Tibial artery (tissue), 4 donors: ENCODE data around the gene NHERF2.

Source experiments
- DNase-seq, 2 donors: peaks; one replicate each; pipeline ENCODE4 v3.0.0-alpha.2; 2019
- H3K27ac ChIP-seq, 2 donors: fragments of 200-600 bp; sonication (generic) in 1 of 2; 1 replicate in 1 of 2; 2 replicates in 1 of 2; pipeline ENCODE4 v1.5.1; 2018 to 2019; ENCODE audit warnings: mild to moderate bottlenecking in 1 of 2
- H3K27me3 ChIP-seq, 2 donors: fragments of 200-600 bp; sonication (generic) in 1 of 2; one replicate each; pipeline versions ENCODE4 v1.5.1 to v1.6.0; 2016 to 2019
- H3K36me3 ChIP-seq, 3 donors: fragments of 200-600 bp; sonication (generic) in 2 of 3; one replicate each; pipeline ENCODE4 v1.5.1; 2016 to 2019; ENCODE audit warnings: mild to moderate bottlenecking in 2 of 3
- H3K4me1 ChIP-seq, 4 donors: fragments of 200-600 bp; sonication (generic) in 2 of 4; 1 replicate in 3 of 4; 2 replicates in 1 of 4; pipeline ENCODE4 v1.5.1; 2016 to 2019
- H3K4me3 ChIP-seq, 2 donors: fragments of 200-600 bp; sonication (generic) in 1 of 2; 1 replicate in 1 of 2; 2 replicates in 1 of 2; pipeline ENCODE4 v1.5.1; 2018 to 2019; ENCODE audit warnings: mild to moderate bottlenecking in 2 of 2
- H3K9me3 ChIP-seq, 3 donors: fragments of 200-600 bp; sonication (generic) in 1 of 3; one replicate each; pipeline ENCODE4 v1.5.1; 2016 to 2019
- intact Hi-C: fragments of 100-400 bp; cut with DNase I; formaldehyde crosslinking; loops from one replicate; pipeline ENCODE4 v1.15.0; 2023; ENCODE audit warnings: low total_unique reads
- TF ChIP-seq, protein P1 (sequence below), 2 experiments: fragments of 200-600 bp in 1 of 2; fragments of 450-650 bp in 1 of 2; IDR thresholded peaks; one replicate each; pipeline ENCODE4 v1.5.1; 2017 to 2019; ENCODE audit warnings: antibody characterized with exemption in 2 of 2, mild to moderate bottlenecking in 1 of 2, moderate library complexity in 1 of 2

The NHERF2 gene

DNA sequence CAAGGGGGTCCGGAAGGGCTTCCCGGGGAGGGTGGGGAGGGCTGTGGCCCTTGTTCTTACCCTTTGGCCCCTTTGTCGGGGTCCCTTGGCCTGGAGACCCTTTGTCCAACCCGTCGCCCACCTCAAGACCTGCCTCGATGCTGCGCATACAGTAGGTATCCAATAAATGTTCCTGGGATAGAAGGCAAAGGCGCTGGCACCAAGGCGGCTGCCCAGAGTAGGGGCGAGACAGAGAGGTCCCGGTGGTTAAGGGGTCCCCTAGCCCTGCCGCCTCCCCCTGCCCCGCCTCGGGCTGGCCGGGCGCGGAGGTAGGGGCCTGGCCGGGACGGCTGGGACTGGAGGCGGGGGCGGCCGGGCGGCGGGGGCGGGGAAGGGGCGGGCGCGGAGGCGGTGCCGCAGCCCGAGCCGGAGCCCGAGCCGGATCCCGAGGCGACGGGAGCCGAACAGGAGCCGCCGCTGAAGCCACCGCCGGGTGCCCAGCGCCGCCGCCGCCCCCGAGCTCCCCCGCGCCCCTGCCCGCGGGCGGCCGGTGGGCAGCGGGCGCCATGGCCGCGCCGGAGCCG is at the start of gene NHERF2:
TSS of gene NHERF2 (plus strand) at position 442 of the 563 bp plus-strand sequence. CDS start at position 546, 104 bp downstream.
- H3K36me3 ChIP-seq: peaks cover 0 to 13% (median 0%) of the 10 kb centered on the region in 3 donors
- TF ChIP-seq, protein P1, sequence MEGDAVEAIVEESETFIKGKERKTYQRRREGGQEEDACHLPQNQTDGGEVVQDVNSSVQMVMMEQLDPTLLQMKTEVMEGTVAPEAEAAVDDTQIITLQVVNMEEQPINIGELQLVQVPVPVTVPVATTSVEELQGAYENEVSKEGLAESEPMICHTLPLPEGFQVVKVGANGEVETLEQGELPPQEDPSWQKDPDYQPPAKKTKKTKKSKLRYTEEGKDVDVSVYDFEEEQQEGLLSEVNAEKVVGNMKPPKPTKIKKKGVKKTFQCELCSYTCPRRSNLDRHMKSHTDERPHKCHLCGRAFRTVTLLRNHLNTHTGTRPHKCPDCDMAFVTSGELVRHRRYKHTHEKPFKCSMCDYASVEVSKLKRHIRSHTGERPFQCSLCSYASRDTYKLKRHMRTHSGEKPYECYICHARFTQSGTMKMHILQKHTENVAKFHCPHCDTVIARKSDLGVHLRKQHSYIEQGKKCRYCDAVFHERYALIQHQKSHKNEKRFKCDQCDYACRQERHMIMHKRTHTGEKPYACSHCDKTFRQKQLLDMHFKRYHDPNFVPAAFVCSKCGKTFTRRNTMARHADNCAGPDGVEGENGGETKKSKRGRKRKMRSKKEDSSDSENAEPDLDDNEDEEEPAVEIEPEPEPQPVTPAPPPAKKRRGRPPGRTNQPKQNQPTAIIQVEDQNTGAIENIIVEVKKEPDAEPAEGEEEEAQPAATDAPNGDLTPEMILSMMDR (IDR thresholded peaks at IDR 0.05): no peak
- no peaks in the 10 kb centered on the region for H3K9me3 ChIP-seq
- peaks cover 0 to 8% of the 10 kb centered on the region in 2 donors for H3K27me3 ChIP-seq
- intact Hi-C loops: no loop called here
- peak within 1 kb of the TSS; percentile 77 to 98 for H3K27ac ChIP-seq
- peaks cover 0 to 77% (median 51%) of the 10 kb centered on the region in 4 donors for H3K4me1 ChIP-seq
- H3K4me3 ChIP-seq: peak within 1 kb of the TSS; percentile 62 to 72
- DNase-seq: no peak

DNA sequence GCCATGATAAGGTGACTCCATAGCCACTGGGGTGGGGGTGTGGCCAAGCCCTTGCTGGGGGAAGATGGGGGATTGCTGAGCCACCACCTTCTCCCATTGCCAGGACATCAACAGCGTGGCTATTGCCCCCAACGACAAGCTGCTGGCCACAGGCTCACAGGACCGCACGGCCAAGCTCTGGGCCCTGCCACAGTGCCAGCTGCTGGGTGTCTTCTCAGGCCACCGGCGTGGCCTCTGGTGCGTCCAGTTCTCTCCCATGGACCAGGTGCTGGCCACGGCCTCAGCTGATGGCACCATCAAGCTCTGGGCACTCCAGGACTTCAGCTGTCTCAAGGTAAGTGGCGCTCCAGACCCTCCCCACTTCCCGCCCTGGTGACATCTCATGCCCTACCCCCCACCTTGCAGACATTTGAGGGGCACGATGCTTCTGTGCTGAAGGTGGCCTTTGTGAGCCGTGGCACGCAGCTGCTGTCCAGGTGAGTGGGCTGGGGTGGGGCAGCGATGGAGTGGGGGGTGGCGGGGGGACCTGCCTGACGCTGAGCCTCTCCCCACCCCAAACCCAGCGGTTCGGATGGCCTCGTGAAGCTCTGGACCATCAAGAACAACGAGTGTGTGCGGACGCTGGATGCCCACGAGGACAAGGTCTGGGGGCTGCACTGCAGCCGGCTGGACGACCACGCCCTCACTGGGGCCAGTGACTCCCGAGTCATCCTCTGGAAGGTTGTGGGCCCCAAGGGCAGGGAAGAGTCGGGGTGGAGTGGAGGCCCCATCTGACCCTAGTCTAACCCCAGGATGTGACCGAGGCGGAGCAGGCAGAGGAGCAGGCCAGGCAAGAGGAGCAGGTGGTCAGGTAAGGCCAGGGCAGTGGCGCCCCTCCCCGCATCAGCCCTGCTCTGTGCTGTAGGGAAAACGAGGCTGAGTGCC is 49.5 kb upstream of the NHERF2 start:
- Histone ChIP-seq H3K4me1 (peaks cover 0 to 47% (median 27%) of the 10 kb centered on the region in 4 donors), H3K36me3 (peaks cover 50 to 55% (median 52%) of the 10 kb centered on the region in 3 donors), H3K9me3 (no peaks in the 10 kb centered on the region), H3K4me3 (no peak overlapping the region), H3K27me3 (peaks cover 0 to 85% of the 10 kb centered on the region in 2 donors), H3K27ac (no peak overlapping the region)
- TF ChIP-seq, protein P1 (IDR thresholded peaks at IDR 0.05): no peak
- intact Hi-C loops: no loop called here
- no peak for DNase-seq

DNA sequence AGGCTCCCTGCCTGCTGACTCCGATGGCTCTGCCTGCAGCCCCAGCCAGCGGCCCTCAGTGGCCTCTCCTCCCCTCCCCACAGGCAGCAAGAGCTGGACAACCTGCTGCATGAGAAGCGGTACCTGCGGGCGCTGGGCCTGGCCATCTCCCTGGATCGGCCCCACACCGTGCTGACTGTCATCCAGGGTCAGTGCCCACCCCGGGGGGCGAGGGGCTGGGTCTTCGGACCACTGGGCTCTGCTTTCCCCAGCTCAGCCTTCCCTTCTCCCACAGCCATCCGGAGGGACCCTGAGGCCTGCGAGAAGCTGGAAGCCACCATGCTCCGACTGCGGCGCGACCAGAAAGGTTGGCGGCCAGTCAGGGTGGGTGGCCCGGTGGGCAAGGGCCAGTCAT is 48.8 kb upstream of the NHERF2 start:
- intact Hi-C loops: no loop called here
- H3K36me3 ChIP-seq: peaks cover 50 to 55% (median 52%) of the 10 kb centered on the region in 3 donors

DNA sequence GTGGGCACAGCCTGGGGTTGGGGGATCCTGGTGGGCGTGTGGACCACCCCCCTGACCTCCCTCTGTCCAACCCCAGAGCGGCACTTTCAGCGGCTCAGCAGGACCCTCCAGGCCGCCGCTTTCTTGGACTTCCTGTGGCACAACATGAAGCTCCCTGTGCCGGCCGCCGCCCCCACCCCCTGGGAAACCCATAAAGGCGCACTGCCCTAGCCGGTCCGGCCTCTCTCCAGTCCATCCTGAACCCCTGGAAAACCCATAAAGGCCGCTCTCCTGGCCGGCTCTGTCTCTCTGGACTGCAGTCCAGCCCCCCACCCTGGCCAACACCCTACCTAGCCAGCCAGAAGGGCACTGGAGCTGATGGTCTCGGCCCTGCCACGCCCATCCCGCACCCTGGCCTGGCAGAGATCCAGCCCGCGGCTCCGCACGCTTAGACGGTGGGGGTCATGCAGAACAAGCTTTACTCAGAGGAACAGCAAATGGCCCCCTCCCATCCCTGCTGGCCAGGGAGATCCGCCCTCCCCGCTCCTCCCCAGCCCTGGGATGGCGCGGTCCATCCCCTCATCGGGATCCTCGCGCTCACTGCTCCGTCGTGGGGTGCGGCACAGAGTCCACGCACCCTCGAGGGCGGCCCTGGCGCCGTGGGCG is 48.1 kb upstream of the NHERF2 start:
- TF ChIP-seq, protein P1 (IDR thresholded peaks at IDR 0.05): no peak
- Histone ChIP-seq H3K36me3 (peaks cover 50 to 55% (median 52%) of the 10 kb centered on the region in 3 donors), H3K9me3 (no peaks in the 10 kb centered on the region), H3K27ac (no peak overlapping the region), H3K4me1 (peaks cover 7 to 40% (median 17%) of the 10 kb centered on the region in 4 donors), H3K4me3 (no peak overlapping the region), H3K27me3 (peaks cover 0 to 83% of the 10 kb centered on the region in 2 donors)
- DNase-seq: no peak
- intact Hi-C loops: no loop called here

More for the DNA sequence above, 48.8 kb upstream of the NHERF2 start:
- no peak overlapping the region for H3K27ac ChIP-seq
- peaks cover 0 to 40% (median 20%) of the 10 kb centered on the region in 4 donors for H3K4me1 ChIP-seq
- peaks cover 0 to 85% of the 10 kb centered on the region in 2 donors for H3K27me3 ChIP-seq
- TF ChIP-seq, protein P1 (IDR thresholded peaks at IDR 0.05): no peak
- no peak for DNase-seq
- H3K4me3 ChIP-seq: no peak overlapping the region
- no peaks in the 10 kb centered on the region for H3K9me3 ChIP-seq

DNA sequence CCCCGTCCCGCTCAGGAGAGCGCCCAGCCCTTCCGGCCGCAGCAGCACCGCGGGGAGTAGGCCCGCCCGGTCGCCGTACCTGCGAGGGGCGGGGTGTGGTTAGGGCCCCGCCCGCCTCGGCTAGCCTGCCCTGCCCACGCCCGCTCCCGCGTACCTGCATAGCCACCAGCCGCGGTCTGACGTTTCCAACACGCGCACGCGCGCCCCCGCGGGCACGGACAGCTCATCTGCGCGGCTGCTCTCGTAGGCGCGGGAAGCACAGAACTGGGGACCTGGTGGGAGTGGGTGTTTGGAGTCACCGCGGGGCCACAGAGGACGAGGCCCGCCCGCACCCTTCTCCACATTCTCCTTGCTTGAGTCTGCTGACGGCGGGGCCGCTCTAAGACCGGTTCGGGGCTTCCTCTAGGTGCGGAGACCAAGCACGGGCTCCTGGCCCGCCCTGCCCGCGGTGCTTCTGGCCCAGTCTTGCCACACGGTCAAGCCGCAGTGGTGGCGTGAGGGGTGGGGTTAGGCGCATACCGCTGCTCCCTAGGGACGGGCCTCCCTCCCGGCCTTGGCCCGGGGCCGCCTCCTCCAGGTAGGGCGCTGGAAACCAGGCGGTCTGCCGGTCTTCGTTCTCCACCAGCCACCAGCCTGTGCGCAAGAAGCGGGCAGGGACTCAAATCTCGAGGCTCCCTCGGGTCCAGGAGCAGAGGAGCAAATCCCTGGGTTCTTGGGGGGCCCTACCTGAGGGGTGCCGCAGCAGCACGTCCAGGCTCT is 47.3 kb upstream of the NHERF2 start:
- no peaks in the 10 kb centered on the region for H3K9me3 ChIP-seq
- no peak for DNase-seq
- peaks cover 0 to 74% of the 10 kb centered on the region in 2 donors for H3K27me3 ChIP-seq
- peaks cover 43 to 49% (median 46%) of the 10 kb centered on the region in 3 donors for H3K36me3 ChIP-seq
- intact Hi-C loops: no loop called here
- no peak overlapping the region for H3K4me3 ChIP-seq
- TF ChIP-seq, protein P1 (IDR thresholded peaks at IDR 0.05): no peak
- no peak overlapping the region for H3K27ac ChIP-seq
- H3K4me1 ChIP-seq: peaks cover 6 to 37% (median 16%) of the 10 kb centered on the region in 4 donors
